Heart left ventricle (tissue), 16 donors: Measurements from ENCODE around the gene ARHGAP31. TPM values are rescaled to one million over a fixed set of nuclear protein-coding genes. Genes with fewer than 3 reads are reported as not detected.

Experiments used
- ATAC-seq, 4 donors: fragments of 200-7000 bp; cut with Tn5 transposase; one replicate each; pipeline ENCODE4 v1.9.1; 2020 to 2022; ENCODE audit warnings: moderate library complexity in 4 of 4, mild to moderate bottlenecking in 3 of 4, moderate number of reproducible peaks in 1 of 4
- DNase-seq, 5 donors: peaks; one replicate each; pipeline ENCODE4 v3.0.0-alpha.2; 2020
- H3K27ac ChIP-seq, 12 donors: fragments of 200-600 bp; sonication (generic) in 4 of 12; one replicate each; pipeline versions ENCODE4 v1.5.0 to v1.8.0; 2016 to 2022; ENCODE audit warnings: mild to moderate bottlenecking in 2 of 12
- H3K27me3 ChIP-seq, 9 donors: fragments of 200-600 bp; sonication (generic) in 2 of 9; one replicate each; pipeline versions ENCODE4 v1.5.1 to v1.8.0; 2016 to 2022; ENCODE audit warnings: mild to moderate bottlenecking in 3 of 9
- H3K36me3 ChIP-seq, 9 donors: fragments of 200-600 bp; sonication (generic) in 2 of 9; one replicate each; pipeline versions ENCODE4 v1.5.0 to v1.8.0; 2018 to 2022; ENCODE audit warnings: mild to moderate bottlenecking in 2 of 9
- H3K4me1 ChIP-seq, 12 donors: fragments of 200-600 bp; sonication (generic) in 4 of 12; one replicate each; pipeline versions ENCODE4 v1.5.0 to v1.8.0; 2016 to 2022; ENCODE audit warnings: mild to moderate bottlenecking in 3 of 12
- H3K4me3 ChIP-seq, 12 donors: fragments of 200-600 bp; sonication (generic) in 4 of 12; one replicate each; pipeline versions ENCODE4 v1.5.0 to v1.8.0; 2017 to 2022; ENCODE audit warnings: mild to moderate bottlenecking in 9 of 12, moderate library complexity in 4 of 12
- H3K9me3 ChIP-seq, 12 donors: fragments of 200-600 bp; sonication (generic) in 4 of 12; one replicate each; pipeline versions ENCODE4 v1.5.0 to v1.8.0; 2016 to 2022; ENCODE audit warnings: mild to moderate bottlenecking in 1 of 12
- CTCF ChIP-seq, 12 donors: fragments of 200-600 bp; sonication (generic) in 4 of 12; IDR thresholded peaks; one replicate each; pipeline versions ENCODE4 v1.5.0 to v1.8.0; 2018 to 2022; ENCODE audit warnings: antibody characterized with exemption in 12 of 12, mild to moderate bottlenecking in 5 of 12
- POLR2A ChIP-seq, 2 donors: fragments of 450-650 bp; IDR thresholded peaks; one replicate each; pipeline ENCODE4 v1.6.1; 2017; ENCODE audit warnings: antibody characterized with exemption in 2 of 2, mild to moderate bottlenecking in 2 of 2, moderate library complexity in 2 of 2
- WGBS, 4 donors: extraction: QIAGEN DNeasy Blood & Tissue Kit in 2 of 4; methylation state at CpG; one replicate each; pipeline versions ENCODE4 v1.1.5 to v1.1.7; 2013 to 2018; 5-methylcytosine and 5-hydroxymethylcytosine counted together
- intact Hi-C, 10 donors: fragments of 100-400 bp; cut with DNase I; formaldehyde crosslinking; loops; one replicate each; pipeline versions ENCODE4 v1.11.1 to v1.14.2; 2022
- polyA plus RNA-seq, 2 donors: library from polyadenylated mRNA; stranded (reverse); fragments of 200-250 nt; gene quantifications; one replicate each; pipeline ENCODE4 v1.2.3, GENCODE V29; 2013
- total RNA-seq, 9 donors: library from RNA; depleted of rRNA in 2 of 9; stranded (reverse); fragments of >200 nt in 2 of 9; fragmentation: NEBNext Ultra II Directional in 3 of 9; extraction: Animal tissue kit (Norgen Biotek cat#: 25700) in 3 of 9; gene quantifications; one replicate each; pipeline versions ENCODE4 v1.1.0 to v1.2.4, GENCODE V29; 2016 to 2023
- donor health status: ischemic (EF 13 %, LVEDD 7.1; RV severe dilation, severe dysfunction).
- donor health status: healthy with polysubstance abuse.
- donor health status: DM: no; HTN: yes; CAD: no.
- donor health status: DM: no; HTN: no; CAD: no.
- donor health status: ischemic (EF 25% LVEDD 6.9; RV normal size, moderate dysfunction).
- donor health status: ischemic (EF 25% LVEDD 5.7; RV mildly dilated, moderate dysfunction).
- donor health status: healthy.
- donor health status: DM: yes; HTN: yes; CAD: no.
- donor health status: ischemic (EF 35%, LVEDD 5.7; RV mildly dilated, moderate dysfunction).
- donor health status: nonischemic (EF 11% LVEDD 7.7; RV severe dilation, severe dysfunction).
- donor health status: DM: yes; HTN: yes; CAD: no.
- donor health status: PGD.
- donor health status: ischemic (EF 29% LVEDD 5.4; RV normal size, mild dysfunction).
- donor health status: nonischemic (EF 23%, LVEDD 6.1; RV moderate dilation, normal function).

The ARHGAP31 gene
- total and polyA plus RNA-seq, 11 donors: 10.4 to 79.1 (median 33.5) TPM

- TF ChIP-seq POLR2A (IDR thresholded peaks at IDR 0.05): no peak
- no peak for TF ChIP-seq CTCF (IDR thresholded peaks at IDR 0.05)
- WGBS, 4 donors: 1% methylated on average over 26 to 43 of the region's 43 CpGs
These were observed 801 bp downstream of the ARHGAP31 start for GRCh38 chr3:119294696-119295671.

GRCh38 chr3:119295816-119296726 lies 1.9 kb downstream of the ARHGAP31 start:
- Histone ChIP-seq H3K9me3 (no peaks in the 10 kb centered on the region), H3K4me3 (peak overlapping the region; percentile 74 to 97 (median 88)), H3K27me3 (no peaks in the 10 kb centered on the region), H3K36me3 (peaks cover 0 to 27% (median 14%) of the 10 kb centered on the region in 9 donors), H3K4me1 (peaks cover 3 to 68% (median 60%) of the 10 kb centered on the region in 12 donors), H3K27ac (peak overlapping the region; percentile 96 to 100 (median 98))
- TF ChIP-seq CTCF (IDR thresholded peaks at IDR 0.05) (no peak), POLR2A (IDR thresholded peaks at IDR 0.05) (no peak)
- no peak for DNase-seq
- intact Hi-C loops: loop anchor here in 7 of 10 donors (1.0 to 5.0 kb wide), 5 partner anchors 27 to 56 kb away; no protein-coding TSS in a partner anchor
- WGBS, 4 donors: 15 to 18% (median 17%) methylated on average over 8 of the region's 8 CpGs
- ATAC-seq: no peak

More at GRCh38 chr3:119294696-119295671, 801 bp downstream of the ARHGAP31 start:
- ATAC-seq: peak; percentile 27 to 52 (median 50)
- H3K27ac ChIP-seq: peak overlapping the region; percentile 96 to 100 (median 98)
- H3K4me3 ChIP-seq: peak overlapping the region; percentile 74 to 97 (median 88)
- no peaks in the 10 kb centered on the region for H3K27me3 ChIP-seq
- peak; percentile 43 to 72 (median 68) for DNase-seq
- no peaks in the 10 kb centered on the region for H3K9me3 ChIP-seq
- intact Hi-C loops: loop anchor here in 7 of 10 donors (1.0 to 5.0 kb wide), 8 partner anchors 15 to 57 kb away; partner anchors contain the start of gene B4GALT4 (in 1 of the 7)
- peaks cover 0 to 24% (median 14%) of the 10 kb centered on the region in 9 donors for H3K36me3 ChIP-seq
- H3K4me1 ChIP-seq: peaks cover 3 to 57% (median 49%) of the 10 kb centered on the region in 12 donors

- TF ChIP-seq POLR2A (IDR thresholded peaks at IDR 0.05) (no peak), CTCF (IDR thresholded peaks at IDR 0.05) (no peak)
- Histone ChIP-seq H3K4me3 (peak overlapping the region; percentile 74 to 97 (median 88)), H3K27ac (peak overlapping the region in 11 of 12 donors; percentile 96 to 100 (median 99)), H3K4me1 (peaks cover 3 to 74% (median 65%) of the 10 kb centered on the region in 12 donors), H3K9me3 (no peaks in the 10 kb centered on the region), H3K36me3 (peaks cover 0 to 27% (median 14%) of the 10 kb centered on the region in 9 donors), H3K27me3 (no peaks in the 10 kb centered on the region)
- ATAC-seq (no peak), DNase-seq (no peak)
- intact Hi-C loops: loop anchor here in 3 of 10 donors (5.0 kb wide), 3 partner anchors 36 to 56 kb away; no protein-coding TSS in a partner anchor
- 28 to 38% (median 33%) methylated on average over 4 of the region's 4 CpGs for WGBS, 4 donors
These were observed 2.5 kb downstream of the ARHGAP31 start for GRCh38 chr3:119296727-119297122.
